Astrocyte (in vitro differentiated cells and primary cell): Measurements from ENCODE around the gene F12. TPM values are rescaled to one million over a fixed set of nuclear protein-coding genes. Genes with fewer than 3 reads are reported as not detected.

Source experiments
- DNase-seq: peaks from one replicate; pipeline ENCODE4 v3.0.0-alpha.2; 2010; ENCODE audit warnings: low read depth
- FAIRE-seq: peaks from 2 replicates; lab custom pipeline; 2011; peaks lifted over from hg19 to GRCh38; lab: Jason Lieb, UNC
- H2AFZ ChIP-seq: 2 replicates; pipeline ENCODE4 v1.6.0; 2012; ENCODE audit warnings: low read depth, low read length, inconsistent platforms
- H3K27ac ChIP-seq: 2 replicates; pipeline ENCODE4 v1.5.1; 2011; ENCODE audit warnings: low read depth, low read length, inconsistent platforms
- H3K27me3 ChIP-seq: 2 replicates; pipeline ENCODE4 v1.6.0; 2011; ENCODE audit warnings: low read length, inconsistent platforms; ENCODE audit not compliant: insufficient read depth
- H3K36me3 ChIP-seq: 2 replicates; pipeline ENCODE4 v1.5.1; 2011; ENCODE audit warnings: low read length, inconsistent platforms; ENCODE audit not compliant: insufficient read depth
- H3K4me1 ChIP-seq: 2 replicates; pipeline ENCODE4 v1.5.1; 2011; ENCODE audit warnings: low read length, inconsistent platforms; ENCODE audit not compliant: insufficient read depth
- H3K4me2 ChIP-seq: 2 replicates; pipeline ENCODE4 v1.6.0; 2012; ENCODE audit warnings: low read length, inconsistent platforms
- H3K4me3 ChIP-seq: 2 replicates; pipeline ENCODE4 v1.5.1; 2011; ENCODE audit warnings: low read depth, mild to moderate bottlenecking, low read length, inconsistent platforms; ENCODE audit not compliant: insufficient read depth
- H3K79me2 ChIP-seq: 2 replicates; pipeline ENCODE4 v1.6.0; 2012; ENCODE audit warnings: mild to moderate bottlenecking, low read length, inconsistent platforms; ENCODE audit not compliant: insufficient read depth
- H3K9ac ChIP-seq: 2 replicates; pipeline ENCODE4 v1.6.0; 2012; ENCODE audit warnings: mild to moderate bottlenecking, low read length, inconsistent platforms
- H3K9me3 ChIP-seq: 2 replicates; pipeline ENCODE4 v1.5.1; 2012; ENCODE audit warnings: low read depth, mild to moderate bottlenecking, low read length, inconsistent platforms; ENCODE audit not compliant: insufficient read depth
- H4K20me1 ChIP-seq: 2 replicates; pipeline ENCODE4 v1.6.0; 2012; ENCODE audit warnings: low read length, inconsistent platforms; ENCODE audit not compliant: insufficient read depth
- H3K27ac Mint-ChIP-seq: one replicate; pipeline ENCODE4 v1.8.0; 2021; ENCODE audit warnings: mild to moderate bottlenecking, mixed read lengths; ENCODE audit not compliant: unreplicated experiment
- H3K27me3 Mint-ChIP-seq: one replicate; pipeline ENCODE4 v1.8.0; 2021; ENCODE audit warnings: low read depth, mixed read lengths; ENCODE audit not compliant: unreplicated experiment
- H3K36me3 Mint-ChIP-seq: one replicate; pipeline ENCODE4 v1.8.0; 2021; ENCODE audit warnings: low read depth, mixed read lengths; ENCODE audit not compliant: unreplicated experiment
- H3K4me1 Mint-ChIP-seq: one replicate; pipeline ENCODE4 v1.8.0; 2021; ENCODE audit warnings: low read depth, mixed read lengths; ENCODE audit not compliant: unreplicated experiment
- H3K4me3 Mint-ChIP-seq: one replicate; pipeline ENCODE4 v1.8.0; 2021; ENCODE audit warnings: mild to moderate bottlenecking, moderate library complexity, mixed read lengths; ENCODE audit not compliant: unreplicated experiment
- H3K9me3 Mint-ChIP-seq: one replicate; pipeline ENCODE4 v1.8.0; 2021; ENCODE audit warnings: mild to moderate bottlenecking, mixed read lengths; ENCODE audit not compliant: unreplicated experiment
- EZH2 ChIP-seq: IDR thresholded peaks from 2 replicates; pipeline ENCODE4 v1.6.1; 2012; ENCODE audit warnings: mild to moderate bottlenecking, low read length, inconsistent platforms; ENCODE audit not compliant: insufficient read depth
- total RNA-seq: library from RNA; stranded (reverse); gene quantifications from 2 replicates; pipeline ENCODE4 v1.2.1, GENCODE V29; 2021
- TF ChIP-seq, protein P1 (sequence below): IDR thresholded peaks from 2 replicates; pipeline ENCODE4 v1.5.1; 2011; ENCODE audit warnings: low read depth, mild to moderate bottlenecking, inconsistent platforms, low read length, moderate library complexity; ENCODE audit not compliant: insufficient read depth

The F12 gene
- total RNA-seq, 1 donor from 2014 or later, result 3.0 TPM

GRCh38 chr5:177390363-177391300, 18.7 kb downstream of the F12 start:
- Histone ChIP-seq H3K4me2 (peak overlapping the region; percentile 77), H3K9me3 (no peaks in the 10 kb centered on the region), H4K20me1 (peaks cover 17% of the 10 kb centered on the region), H3K27me3 (no peaks in the 10 kb centered on the region), H2AFZ (peak overlapping the region; percentile 64), H3K4me1 (peaks cover 19% of the 10 kb centered on the region), H3K27ac (no peak overlapping the region), H3K4me3 (no peak overlapping the region), H3K79me2 (no peaks in the 10 kb centered on the region), H3K36me3 (no peaks in the 10 kb centered on the region), H3K9ac (peak overlapping the region; percentile 53)
- H3K27ac Mint-ChIP-seq, result peak overlapping the region; percentile 86
- no peak for FAIRE-seq
- H3K4me1 Mint-ChIP-seq, result peaks cover 23% of the 10 kb centered on the region
- H3K4me3 Mint-ChIP-seq, result peak overlapping the region; percentile 54
- peak; percentile 54 for DNase-seq
- H3K27me3 Mint-ChIP-seq, result peaks cover 34% of the 10 kb centered on the region
- H3K9me3 Mint-ChIP-seq, result peaks cover 1% of the 10 kb centered on the region
- no peaks in the 10 kb centered on the region for H3K36me3 Mint-ChIP-seq
- TF ChIP-seq, protein P1, sequence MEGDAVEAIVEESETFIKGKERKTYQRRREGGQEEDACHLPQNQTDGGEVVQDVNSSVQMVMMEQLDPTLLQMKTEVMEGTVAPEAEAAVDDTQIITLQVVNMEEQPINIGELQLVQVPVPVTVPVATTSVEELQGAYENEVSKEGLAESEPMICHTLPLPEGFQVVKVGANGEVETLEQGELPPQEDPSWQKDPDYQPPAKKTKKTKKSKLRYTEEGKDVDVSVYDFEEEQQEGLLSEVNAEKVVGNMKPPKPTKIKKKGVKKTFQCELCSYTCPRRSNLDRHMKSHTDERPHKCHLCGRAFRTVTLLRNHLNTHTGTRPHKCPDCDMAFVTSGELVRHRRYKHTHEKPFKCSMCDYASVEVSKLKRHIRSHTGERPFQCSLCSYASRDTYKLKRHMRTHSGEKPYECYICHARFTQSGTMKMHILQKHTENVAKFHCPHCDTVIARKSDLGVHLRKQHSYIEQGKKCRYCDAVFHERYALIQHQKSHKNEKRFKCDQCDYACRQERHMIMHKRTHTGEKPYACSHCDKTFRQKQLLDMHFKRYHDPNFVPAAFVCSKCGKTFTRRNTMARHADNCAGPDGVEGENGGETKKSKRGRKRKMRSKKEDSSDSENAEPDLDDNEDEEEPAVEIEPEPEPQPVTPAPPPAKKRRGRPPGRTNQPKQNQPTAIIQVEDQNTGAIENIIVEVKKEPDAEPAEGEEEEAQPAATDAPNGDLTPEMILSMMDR, result peak; percentile 94
- no peak for TF ChIP-seq EZH2

- Histone ChIP-seq H2AFZ (peak overlapping the region; percentile 33), H3K4me2 (peak overlapping the region; percentile 77), H3K79me2 (no peaks in the 10 kb centered on the region), H3K9ac (peak overlapping the region; percentile 53), H3K27ac (peak overlapping the region; percentile 78), H3K36me3 (no peaks in the 10 kb centered on the region), H3K27me3 (no peaks in the 10 kb centered on the region), H4K20me1 (peaks cover 17% of the 10 kb centered on the region), H3K4me1 (peaks cover 19% of the 10 kb centered on the region), H3K4me3 (no peak overlapping the region), H3K9me3 (no peaks in the 10 kb centered on the region)
- peaks cover 1% of the 10 kb centered on the region for H3K9me3 Mint-ChIP-seq
- no peak for FAIRE-seq
- no peak for TF ChIP-seq EZH2
- TF ChIP-seq, protein P1, result no peak
- peak; percentile 92 for DNase-seq
- peak overlapping the region; percentile 70 for H3K4me3 Mint-ChIP-seq
- H3K27ac Mint-ChIP-seq, result peak overlapping the region; percentile 86
- H3K27me3 Mint-ChIP-seq, result peaks cover 38% of the 10 kb centered on the region
- H3K4me1 Mint-ChIP-seq, result peaks cover 23% of the 10 kb centered on the region
- H3K36me3 Mint-ChIP-seq, result no peaks in the 10 kb centered on the region
These were observed 19.9 kb downstream of the F12 start for GRCh38 chr5:177389241-177390169.
